NCI-H345 treated with DMSO at 0.1 percent for 48 hours (cell line): ENCODE data around the gene FAM24A.

Source experiments
- DNase-seq: peaks from one replicate; lab custom pipeline; 2025; ENCODE audit not compliant: unreplicated experiment; lab: John Stamatoyannopoulos, UW

Gene FAM24A

DNA sequence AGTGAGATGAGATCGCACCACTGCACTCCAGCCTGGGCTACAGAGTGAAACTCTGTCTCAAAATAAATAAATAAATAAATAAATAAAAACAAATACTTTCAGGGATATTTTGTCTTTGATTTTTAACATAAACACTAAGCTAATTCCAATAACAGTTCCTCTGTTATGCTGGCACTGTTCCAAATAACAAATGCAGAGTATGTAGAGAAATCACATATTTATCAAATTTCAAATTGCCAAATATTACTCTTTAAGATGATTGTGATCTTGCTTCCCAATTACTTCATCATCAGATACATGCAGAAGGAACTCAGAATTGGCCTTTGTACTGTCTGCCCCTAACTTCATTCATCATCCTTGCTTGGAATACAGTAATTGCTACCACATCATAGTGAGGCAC, 19.7 kb downstream of the FAM24A start:
- DNase-seq, result no peak

DNA sequence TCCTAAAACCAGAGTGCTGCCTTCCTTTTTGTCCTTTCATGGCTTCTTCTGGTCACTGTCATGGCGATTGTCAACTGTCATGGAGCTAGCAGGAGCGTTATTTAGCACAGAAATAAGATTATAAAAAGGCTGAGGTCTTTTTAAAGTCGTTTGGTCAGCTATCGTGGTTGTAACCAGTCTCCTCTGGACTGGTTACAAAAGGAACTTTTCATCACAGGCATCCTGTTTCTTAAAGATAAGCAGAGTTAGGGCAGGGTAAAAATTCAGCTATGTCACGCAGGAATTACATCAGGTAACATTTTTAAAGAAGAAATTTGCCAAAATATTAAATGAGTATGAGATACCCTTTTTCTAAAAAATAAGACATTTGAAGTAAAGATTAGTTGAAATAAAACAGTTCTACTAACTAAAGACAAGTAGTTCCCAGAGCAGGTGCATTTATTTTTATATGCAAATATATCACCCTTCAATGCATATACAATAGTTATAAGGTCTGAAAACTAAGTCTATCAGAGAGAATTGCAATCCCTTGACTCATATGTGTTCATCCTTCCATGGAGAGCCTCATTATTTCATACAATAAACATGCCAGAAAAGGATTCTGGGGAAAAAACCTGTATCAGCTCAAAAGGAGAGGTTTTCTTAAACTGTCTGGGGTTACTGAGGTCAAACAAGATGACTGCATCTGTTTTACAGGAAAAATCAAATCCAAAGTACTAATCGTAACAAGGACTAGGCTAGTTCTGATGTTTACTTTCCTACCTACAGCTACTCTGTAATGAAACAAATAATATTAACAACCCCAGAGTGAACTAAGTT, 20.9 kb downstream of the FAM24A start:
- DNase-seq, result no peak

DNA sequence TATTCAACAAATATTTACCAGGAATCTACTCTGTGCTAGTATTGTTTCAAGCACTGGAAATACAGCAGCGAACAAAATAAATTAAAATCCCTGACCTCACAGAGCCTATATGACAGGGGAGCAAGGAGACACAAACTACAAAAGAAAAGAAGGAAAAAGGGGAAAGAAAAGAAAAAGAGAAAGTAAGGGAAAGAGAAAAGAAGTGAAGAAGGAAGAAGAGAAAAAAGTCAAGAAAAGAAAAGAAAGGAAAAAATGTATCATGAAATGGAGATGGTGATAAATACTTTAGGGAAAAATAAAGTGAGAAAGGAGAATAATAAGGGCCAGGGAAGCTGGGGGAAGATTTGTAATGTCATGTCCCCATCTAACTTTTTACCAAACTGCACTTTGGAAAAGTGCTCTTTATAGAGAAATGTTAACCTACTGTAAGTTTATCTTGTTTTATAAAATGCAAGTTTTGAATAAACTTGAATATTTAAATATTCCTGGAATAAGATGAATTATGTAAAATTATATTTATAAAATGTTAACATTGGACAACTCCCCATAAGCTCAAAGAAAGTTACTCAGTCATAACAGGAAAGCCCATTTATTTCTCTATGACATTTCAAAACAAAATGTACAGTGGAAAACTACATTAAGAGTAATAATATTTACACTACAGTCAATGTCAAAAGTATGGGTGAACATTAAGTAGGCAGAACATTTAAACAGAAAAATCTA, 28.9 kb downstream of the FAM24A start:
- no peak for DNase-seq

DNA sequence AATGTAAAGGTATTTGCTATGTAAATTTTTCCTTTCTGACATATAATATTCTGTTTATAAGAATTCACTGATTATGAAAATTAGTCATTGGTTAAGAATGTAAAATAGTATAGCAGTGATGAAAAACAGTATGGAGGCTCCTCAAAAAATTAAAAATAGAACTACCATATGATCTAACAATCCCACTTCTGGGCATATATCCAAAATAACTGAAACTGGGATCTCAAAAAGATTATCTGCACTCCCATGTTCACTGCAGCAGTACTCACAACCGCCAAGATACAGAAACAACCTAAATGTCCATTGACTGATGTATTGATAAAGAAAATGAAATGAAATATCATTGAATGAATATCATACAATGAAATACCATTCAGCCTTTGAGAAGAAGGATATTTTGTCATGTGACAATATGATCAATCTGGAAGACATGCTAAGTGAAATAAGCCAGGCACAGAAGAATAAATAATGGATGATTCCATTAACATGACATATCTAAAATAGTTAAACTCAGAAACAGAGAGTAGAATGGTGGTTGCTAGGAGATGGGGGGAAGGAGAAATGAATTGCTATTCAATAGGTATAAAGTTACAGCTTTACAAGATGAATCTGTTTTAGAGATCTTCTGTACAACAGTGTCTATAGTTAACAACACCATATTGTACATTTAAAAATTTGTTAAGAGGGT, 29.6 kb downstream of the FAM24A start:
- no peak for DNase-seq

DNA sequence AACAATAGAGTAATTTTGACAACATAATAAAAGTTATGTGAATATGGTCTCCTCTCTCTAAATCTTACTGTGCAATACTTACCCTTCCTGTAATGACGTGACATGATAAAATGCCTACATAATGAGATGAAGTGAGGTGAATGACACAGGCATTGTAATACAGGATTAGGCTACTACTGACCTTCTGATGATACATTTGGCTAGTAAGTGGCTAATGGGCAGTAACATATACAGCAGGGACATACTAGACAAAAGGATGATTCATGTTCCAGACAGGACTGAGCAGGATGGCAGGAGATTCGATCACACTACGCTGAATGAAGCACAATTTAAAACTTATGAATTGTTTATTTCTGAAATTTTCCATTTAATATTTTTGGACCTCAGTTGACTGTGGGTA, 38.9 kb downstream of the FAM24A start:
- no peak for DNase-seq

DNA sequence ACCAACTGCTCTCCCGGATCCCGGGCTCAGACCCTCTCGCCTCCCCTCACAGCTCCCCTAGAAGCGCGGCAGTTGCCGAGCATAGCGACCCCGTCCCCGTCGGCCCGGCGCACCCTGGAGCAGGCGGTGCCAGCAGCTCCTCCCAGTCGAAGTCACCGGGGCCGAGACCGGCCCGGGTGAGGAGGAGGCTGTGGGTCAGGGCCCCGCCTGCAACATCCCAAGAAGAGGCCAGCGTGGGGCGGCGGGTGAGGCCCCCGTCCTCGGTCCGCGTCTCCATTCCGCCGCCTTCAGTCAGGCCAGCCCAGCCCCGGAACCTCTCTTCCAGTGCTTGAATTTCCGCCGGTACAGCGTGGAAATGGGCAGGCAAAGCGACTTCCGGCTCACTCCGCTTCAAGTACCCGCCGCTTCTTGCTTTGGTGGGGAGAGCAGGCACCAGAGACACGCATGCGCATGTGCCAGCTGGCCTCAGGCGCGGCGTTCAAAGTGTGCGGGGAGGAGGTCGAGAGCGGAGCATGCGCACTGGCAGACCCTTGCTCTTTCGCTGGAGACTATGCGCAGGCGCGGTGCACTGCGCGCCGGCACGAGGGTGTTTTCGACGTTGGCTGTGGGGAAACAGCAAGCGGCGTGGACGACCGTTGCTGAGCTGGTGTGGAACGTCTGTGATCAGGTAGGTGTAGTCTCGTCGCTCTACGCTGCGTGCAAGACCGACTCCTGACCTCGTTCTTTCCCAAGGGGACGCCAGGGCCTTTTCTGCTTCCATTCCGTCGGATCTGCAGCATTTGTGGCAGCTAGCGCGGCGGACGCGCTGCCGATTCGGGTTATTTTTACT, 43.7 kb downstream of the FAM24A start, which contains the start of gene C10orf88:
C10orf88 (minus strand) TSS at position 326 of the 829 bp plus-strand sequence; CDS start at position 277, 49 bp downstream.
- DNase-seq, result peak; percentile 92

DNA sequence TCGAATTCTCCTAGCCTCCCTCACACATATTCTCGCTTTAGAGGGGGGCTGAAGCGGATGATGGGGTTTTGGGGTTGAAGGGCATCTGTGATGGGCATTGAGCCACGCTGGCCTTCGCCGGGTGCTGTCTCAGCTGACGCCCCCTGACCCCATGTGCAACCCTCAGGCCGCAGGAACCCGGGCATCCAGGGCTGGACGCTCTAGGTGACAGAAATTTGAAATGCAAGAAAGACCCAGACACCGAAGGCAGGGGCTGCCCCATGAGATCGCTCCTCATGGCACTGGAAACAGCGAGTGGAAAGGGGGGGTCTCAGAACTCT, 44.3 kb downstream of the FAM24A start:
- DNase-seq, result no peak

DNA sequence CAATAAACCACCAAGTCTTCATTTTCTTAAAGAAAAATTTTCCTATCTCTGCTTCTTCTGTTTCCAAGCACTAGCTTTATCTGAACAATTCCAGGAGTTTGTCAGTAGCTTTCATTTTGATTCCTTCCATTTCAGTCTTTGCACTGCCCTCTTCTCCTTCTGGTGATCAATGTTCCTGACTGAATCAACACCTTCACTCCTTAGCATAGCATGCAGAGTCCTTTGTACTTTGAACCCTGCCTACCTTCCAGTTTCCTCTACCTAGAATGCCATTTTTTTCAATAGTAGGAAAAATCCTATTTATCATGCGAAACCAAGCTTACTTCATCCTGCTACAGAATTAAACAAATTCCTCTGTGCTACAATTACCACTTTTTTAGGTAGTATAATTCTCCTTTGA, 45.5 kb downstream of the FAM24A start:
- DNase-seq, result no peak

DNA sequence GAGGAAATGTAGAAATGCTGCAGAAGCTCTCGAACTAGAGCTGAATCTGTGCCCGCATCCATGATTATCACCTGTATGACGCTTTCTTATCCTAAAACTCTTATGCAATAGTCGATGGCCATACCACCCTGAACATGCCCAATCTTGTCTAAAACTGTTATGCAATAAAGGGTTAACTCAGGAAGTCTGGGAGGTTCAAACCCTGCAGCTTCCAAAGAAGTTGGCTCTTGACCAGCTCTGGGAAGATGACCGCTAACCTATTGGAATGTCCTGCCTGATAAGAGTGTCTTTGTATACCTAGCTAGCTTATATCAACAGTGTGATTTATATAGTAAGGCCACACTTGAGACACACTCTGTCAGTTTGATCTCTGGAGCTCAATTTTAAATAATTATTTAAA, 47.1 kb downstream of the FAM24A start:
- no peak for DNase-seq

DNA sequence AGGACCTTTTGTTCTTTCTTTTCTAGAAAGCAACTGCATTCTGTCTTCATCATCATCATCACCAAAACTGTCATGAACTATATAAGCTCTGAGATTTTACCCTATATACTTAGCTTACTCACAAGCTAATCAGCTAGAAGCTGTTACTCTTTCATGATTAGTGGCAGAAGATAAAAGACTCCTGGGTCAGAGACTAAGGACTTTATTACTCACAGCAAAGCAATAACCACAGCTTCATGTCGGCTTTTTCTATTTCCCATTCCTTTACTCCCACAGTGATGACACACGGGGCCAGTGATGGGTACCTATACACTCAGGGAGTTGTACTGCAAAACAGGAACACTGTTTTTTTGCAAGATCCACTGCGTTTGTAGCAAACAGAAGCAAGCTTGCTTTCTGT, 52.0 kb downstream of the FAM24A start:
- no peak for DNase-seq
